Testis (tissue), 3 donors: ENCODE data around the gene GPR35. TPM values are rescaled to one million over a fixed set of nuclear protein-coding genes. Genes with fewer than 3 reads are reported as not detected.

Experiments used
- DNase-seq: peaks from one replicate; pipeline ENCODE4 v3.0.0-alpha.2; 2019
- H3K27ac ChIP-seq, 2 donors: fragments of 200-600 bp; sonication (generic); one replicate each; pipeline ENCODE4 v1.5.1; 2019
- H3K27me3 ChIP-seq: fragments of 200-600 bp; sonication (generic); one replicate; pipeline ENCODE4 v1.5.1; 2019
- H3K36me3 ChIP-seq: fragments of 200-600 bp; sonication (generic); one replicate; pipeline ENCODE4 v1.5.1; 2017; ENCODE audit warnings: low read depth; ENCODE audit errors: missing control alignments
- H3K4me1 ChIP-seq: fragments of 200-600 bp; sonication (generic); one replicate; pipeline ENCODE4 v1.5.1; 2019
- H3K4me3 ChIP-seq, 2 donors: fragments of 200-600 bp; sonication (generic); one replicate each; pipeline ENCODE4 v1.5.1; 2017 to 2019
- H3K9me3 ChIP-seq: fragments of 200-600 bp; sonication (generic); one replicate; pipeline ENCODE4 v1.5.1; 2017
- POLR2A ChIP-seq: fragments of 450-650 bp; IDR thresholded peaks from one replicate; pipeline ENCODE4 v1.6.1; 2017; ENCODE audit warnings: antibody characterized with exemption, mild to moderate bottlenecking, moderate library complexity
- WGBS, 2 donors: methylation state at CpG; one replicate each; pipeline ENCODE4 v1.1.5; 2018; 5-methylcytosine and 5-hydroxymethylcytosine counted together
- intact Hi-C: fragments of 100-400 bp; cut with DNase I; formaldehyde crosslinking; loops from one replicate; pipeline ENCODE4 v1.15.1; 2023; ENCODE audit warnings: low total_unique reads
- polyA plus RNA-seq: library from polyadenylated mRNA; stranded (reverse); fragments of 350-450 nt; fragmentation: Illumina TruSeq; extraction: RNeasy Lipid Tissue Mini Kit (QIAGEN cat#74804); gene quantifications from one replicate; pipeline ENCODE4 v1.2.3, GENCODE V29; 2014; ENCODE audit warnings: low read depth, low replicate concordance; ENCODE audit not compliant: insufficient read depth
- total RNA-seq, 2 donors: library from RNA; depleted of rRNA; stranded (reverse); fragments of >200 nt; gene quantifications; one replicate each; pipeline ENCODE4 v1.2.3, GENCODE V29; 2016
- TF ChIP-seq, protein P1 (sequence below), 3 experiments: fragments of 450-650 bp in 2 of 3; fragments of 200-600 bp in 1 of 3; sonication (generic) in 1 of 3; IDR thresholded peaks; one replicate each; pipeline ENCODE4 v1.5.1; 2016 to 2019; ENCODE audit warnings: antibody characterized with exemption in 3 of 3, mild to moderate bottlenecking in 2 of 3, moderate library complexity in 1 of 3

GPR35 gene
- total and polyA plus RNA-seq, 3 donors from 2014 or later = 3.1 to 11.5 (median 9.5) TPM

DNA sequence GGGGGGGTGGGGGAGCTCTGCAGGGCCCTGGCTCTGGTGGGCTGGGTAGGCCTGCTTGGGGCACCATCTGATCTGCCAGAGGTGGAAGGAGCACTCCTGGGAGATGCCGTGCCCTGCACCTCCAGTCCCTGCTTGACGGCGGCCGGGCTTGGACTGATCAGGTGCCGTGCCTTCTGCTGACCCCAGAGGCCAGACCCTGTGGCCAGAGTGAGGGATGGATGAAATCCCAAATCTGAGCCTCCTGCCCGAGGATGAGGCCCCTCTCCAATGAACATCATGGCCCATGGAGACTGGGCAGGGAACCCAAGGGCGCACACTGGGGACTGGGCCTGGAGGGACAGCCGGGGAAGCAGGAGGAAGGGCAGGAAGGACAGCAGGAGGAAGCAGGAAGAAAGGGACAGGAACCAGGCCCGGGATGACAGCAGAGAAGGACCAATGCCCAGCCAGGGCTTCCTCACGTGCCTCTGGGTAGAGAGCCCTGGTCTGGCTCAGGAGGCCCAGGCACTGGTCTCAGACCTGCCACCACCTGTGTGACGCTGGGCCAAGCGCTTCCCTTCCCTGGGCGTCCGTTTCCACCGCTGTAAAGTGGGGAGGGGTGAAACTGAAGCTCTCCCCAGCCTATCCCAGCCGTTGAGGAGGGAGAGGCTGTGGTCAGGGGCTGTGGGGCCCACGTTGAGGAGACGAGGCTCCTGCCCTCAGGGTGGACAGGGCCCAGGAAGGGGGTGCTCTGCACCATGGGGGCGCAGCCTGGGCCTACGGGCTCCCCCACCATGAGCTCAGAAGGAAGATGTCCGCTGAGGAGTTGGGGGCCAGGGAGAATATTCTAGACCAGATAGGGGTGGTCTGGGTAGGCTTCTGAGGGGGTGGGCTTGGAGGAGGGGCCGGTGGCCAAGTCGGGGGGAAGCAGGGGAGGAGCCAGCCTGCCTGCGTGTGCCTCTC, 1.0 kb upstream of the GPR35 start:
- no peaks in the 10 kb centered on the region for H3K27me3 ChIP-seq
- TF ChIP-seq, protein P1, sequence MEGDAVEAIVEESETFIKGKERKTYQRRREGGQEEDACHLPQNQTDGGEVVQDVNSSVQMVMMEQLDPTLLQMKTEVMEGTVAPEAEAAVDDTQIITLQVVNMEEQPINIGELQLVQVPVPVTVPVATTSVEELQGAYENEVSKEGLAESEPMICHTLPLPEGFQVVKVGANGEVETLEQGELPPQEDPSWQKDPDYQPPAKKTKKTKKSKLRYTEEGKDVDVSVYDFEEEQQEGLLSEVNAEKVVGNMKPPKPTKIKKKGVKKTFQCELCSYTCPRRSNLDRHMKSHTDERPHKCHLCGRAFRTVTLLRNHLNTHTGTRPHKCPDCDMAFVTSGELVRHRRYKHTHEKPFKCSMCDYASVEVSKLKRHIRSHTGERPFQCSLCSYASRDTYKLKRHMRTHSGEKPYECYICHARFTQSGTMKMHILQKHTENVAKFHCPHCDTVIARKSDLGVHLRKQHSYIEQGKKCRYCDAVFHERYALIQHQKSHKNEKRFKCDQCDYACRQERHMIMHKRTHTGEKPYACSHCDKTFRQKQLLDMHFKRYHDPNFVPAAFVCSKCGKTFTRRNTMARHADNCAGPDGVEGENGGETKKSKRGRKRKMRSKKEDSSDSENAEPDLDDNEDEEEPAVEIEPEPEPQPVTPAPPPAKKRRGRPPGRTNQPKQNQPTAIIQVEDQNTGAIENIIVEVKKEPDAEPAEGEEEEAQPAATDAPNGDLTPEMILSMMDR (IDR thresholded peaks at IDR 0.05) = no peak
- TF ChIP-seq POLR2A = no peak
- DNase-seq = no peak
- no peak overlapping the region for H3K27ac ChIP-seq
- H3K4me3 ChIP-seq = no peak overlapping the region
- H3K4me1 ChIP-seq = peaks cover 4% of the 10 kb centered on the region
- WGBS, 2 donors = 83% methylated on average over 23 to 24 of the region's 24 CpGs
- no peaks in the 10 kb centered on the region for H3K36me3 ChIP-seq
- intact Hi-C loops = no loop called here
- no peaks in the 10 kb centered on the region for H3K9me3 ChIP-seq

DNA sequence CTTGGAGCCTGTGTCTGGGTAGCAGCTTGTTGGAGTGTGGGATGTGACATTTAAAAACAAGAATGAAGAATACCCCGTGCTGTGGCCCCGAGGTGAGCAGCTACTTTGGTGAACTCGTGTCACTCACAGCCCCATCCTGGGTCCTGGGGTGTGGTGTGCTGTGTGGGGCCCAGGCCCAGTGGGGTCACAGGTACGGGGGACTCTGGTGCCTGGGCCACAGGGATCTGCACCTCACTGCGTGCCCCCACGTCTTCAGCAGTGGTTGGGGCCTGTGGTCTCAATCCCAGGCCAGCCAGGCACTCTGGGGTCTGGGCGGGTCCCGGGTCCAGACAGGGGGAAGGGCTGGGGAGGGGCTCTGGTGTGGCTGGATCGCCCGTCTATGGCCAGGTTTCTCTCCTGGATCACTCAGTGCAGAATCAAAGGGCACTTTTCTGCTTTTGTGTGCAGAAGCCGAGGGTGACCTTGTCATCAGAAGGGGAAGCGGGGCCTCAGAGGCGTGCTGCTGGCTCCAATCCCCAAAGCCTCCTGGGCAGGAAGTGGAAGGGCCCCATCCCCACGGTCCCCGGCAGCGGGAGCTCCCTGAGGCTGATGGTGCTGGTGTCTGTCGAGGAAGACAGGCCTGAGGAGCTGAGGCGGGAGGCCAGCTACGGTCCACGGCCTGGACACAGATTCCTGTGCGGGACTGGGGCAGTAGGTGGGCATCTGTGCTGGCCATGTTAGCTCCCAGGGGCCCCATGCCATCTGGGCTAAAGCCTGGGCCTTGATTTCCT, 1.4 kb downstream of the GPR35 start:
- H3K4me1 ChIP-seq = peaks cover 4% of the 10 kb centered on the region
- WGBS, 2 donors = 67 to 69% methylated on average over 18 to 21 of the region's 21 CpGs
- DNase-seq = no peak
- H3K27me3 ChIP-seq = no peaks in the 10 kb centered on the region
- no peaks in the 10 kb centered on the region for H3K9me3 ChIP-seq
- no peak overlapping the region for H3K27ac ChIP-seq
- no peaks in the 10 kb centered on the region for H3K36me3 ChIP-seq
- no peak for TF ChIP-seq POLR2A
- TF ChIP-seq, protein P1 (IDR thresholded peaks at IDR 0.05) = no peak
- H3K4me3 ChIP-seq = no peak overlapping the region
- intact Hi-C loops = no loop called here

DNA sequence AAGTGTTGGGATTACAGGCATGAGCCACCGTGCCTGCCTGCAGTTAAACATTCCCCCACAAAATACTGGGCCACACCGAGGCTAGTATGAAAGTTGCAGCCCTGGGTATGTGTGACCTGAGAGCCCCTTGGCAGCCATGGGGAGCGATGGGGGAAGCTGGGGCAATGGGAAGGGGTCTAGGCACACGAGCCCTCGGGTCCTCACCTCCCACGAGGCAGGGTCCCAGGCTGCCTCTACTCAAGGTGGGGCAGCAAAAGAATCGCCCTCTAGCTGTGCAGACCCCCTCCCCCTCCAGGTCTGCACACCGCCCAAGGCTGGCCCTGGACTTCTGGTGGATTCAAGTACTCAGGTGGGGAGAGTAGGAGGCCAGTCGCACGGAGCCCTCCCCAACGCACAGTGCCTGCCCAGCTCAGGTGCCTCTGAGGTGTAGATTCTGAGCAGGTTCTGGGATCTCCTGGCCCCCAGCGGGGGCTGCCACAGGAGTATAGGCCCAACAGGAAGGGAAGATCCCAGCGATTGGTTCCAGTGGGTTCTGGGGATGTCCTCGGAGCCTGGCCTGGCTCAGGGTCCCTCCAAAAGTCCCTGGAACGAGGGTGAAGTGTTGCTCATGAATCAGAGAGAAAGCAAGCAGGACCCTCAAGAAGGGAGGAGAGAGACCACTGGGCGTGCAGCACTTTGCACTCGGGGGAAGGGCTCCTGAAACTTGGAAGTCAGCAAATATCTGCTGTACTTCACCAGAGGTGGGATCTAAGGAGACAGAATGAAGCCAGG, 2.6 kb downstream of the GPR35 start:
- no peak overlapping the region for H3K27ac ChIP-seq
- peaks cover 4% of the 10 kb centered on the region for H3K4me1 ChIP-seq
- no peak for DNase-seq
- 94 to 96% methylated on average over 9 to 17 of the region's 17 CpGs for WGBS, 2 donors
- H3K9me3 ChIP-seq = no peaks in the 10 kb centered on the region
- TF ChIP-seq, protein P1 (IDR thresholded peaks at IDR 0.05) = no peak
- no peak for TF ChIP-seq POLR2A
- no peaks in the 10 kb centered on the region for H3K36me3 ChIP-seq
- intact Hi-C loops = no loop called here
- no peak overlapping the region for H3K4me3 ChIP-seq
- no peaks in the 10 kb centered on the region for H3K27me3 ChIP-seq

DNA sequence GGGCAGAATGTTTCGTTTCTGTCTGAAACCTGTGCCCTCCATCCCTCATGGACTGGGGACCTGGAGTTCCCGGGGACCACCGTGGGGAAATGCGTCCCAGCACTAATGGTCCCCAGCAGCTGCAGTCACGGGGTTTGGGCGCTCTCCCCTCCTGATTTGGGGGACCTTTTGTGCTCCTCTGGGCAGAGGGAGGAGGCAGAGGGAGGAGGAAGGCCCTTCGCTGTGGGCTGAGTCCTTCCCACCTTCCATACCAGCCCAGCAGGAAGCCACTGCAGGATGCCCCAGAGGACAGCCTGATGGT, 3.2 kb downstream of the GPR35 start:
- DNase-seq = no peak
- Histone ChIP-seq H3K4me1 (peaks cover 4% of the 10 kb centered on the region), H3K4me3 (no peak overlapping the region), H3K9me3 (no peaks in the 10 kb centered on the region), H3K27ac (no peak overlapping the region), H3K27me3 (no peaks in the 10 kb centered on the region), H3K36me3 (no peaks in the 10 kb centered on the region)
- 92 to 94% methylated on average over 6 to 7 of the region's 7 CpGs for WGBS, 2 donors
- TF ChIP-seq, protein P1 (IDR thresholded peaks at IDR 0.05) = no peak
- no peak for TF ChIP-seq POLR2A
- intact Hi-C loops = no loop called here
